ENCODE results near the gene VWCE. TPM values are rescaled to one million over a fixed set of nuclear protein-coding genes. Genes with fewer than 3 reads are reported as not detected.

VWCE gene
- total RNA-seq, 3 donors from 2014 or later (not counting 1 experiment from before 2014, with no cell fraction given): 0.61 to 0.95 (median 0.82) TPM

GRCh38 chr11:61273178-61274078 is 21.7 kb downstream of the VWCE start:
- no peak overlapping the region for H3K27ac Mint-ChIP-seq
- no peaks in the 10 kb centered on the region for H3K27me3 Mint-ChIP-seq (ENCODE audit: low read depth in 2 of 2)
- no peaks in the 10 kb centered on the region for H3K4me1 ChIP-seq (ENCODE audit: control insufficient read depth, insufficient read depth, low read length)
- 92% methylated on average over 16 of the region's 16 CpGs for WGBS (ENCODE audit: insufficient coverage)
- H3K36me3 Mint-ChIP-seq: no peaks in the 10 kb centered on the region
- H3K4me1 Mint-ChIP-seq: no peaks in the 10 kb centered on the region
- DNase-seq (no peak), ATAC-seq (peak in 1 of 3 donors; percentile 33)
- H3K4me3 Mint-ChIP-seq: no peak overlapping the region
- TF ChIP-seq CTCF (IDR thresholded peaks at IDR 0.05): no peak
- H3K4me3 ChIP-seq (ENCODE audit: low read length): no peak overlapping the region
- no peaks in the 10 kb centered on the region for H3K36me3 ChIP-seq (ENCODE audit: control insufficient read depth, insufficient read depth, low read length)
- intact Hi-C loops (cut with micrococcal nuclease): no loop called here
- H3K27me3 ChIP-seq (ENCODE audit: control insufficient read depth, insufficient read depth, low read length): no peaks in the 10 kb centered on the region
- H3K9me3 ChIP-seq (ENCODE audit: control insufficient read depth, insufficient read depth, low read length): no peaks in the 10 kb centered on the region
- no peak overlapping the region for H3K27ac ChIP-seq (ENCODE audit: low read length)
- H3K9me3 Mint-ChIP-seq: no peaks in the 10 kb centered on the region

- no peak overlapping the region for H3K27ac ChIP-seq (ENCODE audit: low read length)
- H3K36me3 ChIP-seq (ENCODE audit: control insufficient read depth, insufficient read depth, low read length): no peaks in the 10 kb centered on the region
- no peak for TF ChIP-seq CTCF (IDR thresholded peaks at IDR 0.05)
- no peaks in the 10 kb centered on the region for H3K27me3 ChIP-seq (ENCODE audit: control insufficient read depth, insufficient read depth, low read length)
- Mint-ChIP-seq H3K9me3 (no peaks in the 10 kb centered on the region), H3K4me1 (no peaks in the 10 kb centered on the region), H3K36me3 (no peaks in the 10 kb centered on the region), H3K27me3 (ENCODE audit: low read depth in 2 of 2) (no peaks in the 10 kb centered on the region), H3K4me3 (no peak overlapping the region), H3K27ac (no peak overlapping the region)
- DNase-seq (no peak), ATAC-seq (peak in 1 of 3 donors; percentile 24)
- intact Hi-C loops (cut with micrococcal nuclease): no loop called here
- no peak overlapping the region for H3K4me3 ChIP-seq (ENCODE audit: low read length)
- no peaks in the 10 kb centered on the region for H3K4me1 ChIP-seq (ENCODE audit: control insufficient read depth, insufficient read depth, low read length)
- WGBS (ENCODE audit: insufficient coverage): 94% methylated on average over 3 of the region's 3 CpGs
- H3K9me3 ChIP-seq (ENCODE audit: control insufficient read depth, insufficient read depth, low read length): no peaks in the 10 kb centered on the region
These were observed 22.4 kb downstream of the VWCE start for GRCh38 chr11:61272731-61273130.

GRCh38 chr11:61270354-61271076 is 24.6 kb downstream of the VWCE start:
- H3K36me3 Mint-ChIP-seq: no peaks in the 10 kb centered on the region

More at GRCh38 chr11:61270354-61271076, 24.6 kb downstream of the VWCE start:
- no peak overlapping the region for H3K27ac ChIP-seq (ENCODE audit: low read length)
- H3K36me3 ChIP-seq (ENCODE audit: control insufficient read depth, insufficient read depth, low read length): no peaks in the 10 kb centered on the region
- WGBS (ENCODE audit: insufficient coverage): 92% methylated on average over 7 of the region's 7 CpGs
- ATAC-seq (no peak), DNase-seq (no peak)
- no peaks in the 10 kb centered on the region for H3K27me3 ChIP-seq (ENCODE audit: control insufficient read depth, insufficient read depth, low read length)
- no peak overlapping the region for H3K4me3 ChIP-seq (ENCODE audit: low read length)
- no peaks in the 10 kb centered on the region for H3K9me3 ChIP-seq (ENCODE audit: control insufficient read depth, insufficient read depth, low read length)
- intact Hi-C loops (cut with micrococcal nuclease): no loop called here
- H3K4me1 ChIP-seq (ENCODE audit: control insufficient read depth, insufficient read depth, low read length): no peaks in the 10 kb centered on the region
- Mint-ChIP-seq H3K27ac (no peak overlapping the region), H3K9me3 (no peaks in the 10 kb centered on the region), H3K4me3 (no peak overlapping the region), H3K27me3 (ENCODE audit: low read depth in 2 of 2) (no peaks in the 10 kb centered on the region), H3K4me1 (no peaks in the 10 kb centered on the region)
- TF ChIP-seq CTCF (IDR thresholded peaks at IDR 0.05): no peak
